GM19240 (cell line): Measurements from ENCODE around the gene EDARADD.
"Not testable (repeated sequence)": the region's sequence is repeated elsewhere in the genome, so short reads cannot be mapped to it uniquely, and the experiment has no call there.

Source experiments
- DNase-seq: peaks from one replicate; pipeline ENCODE4 v3.0.0; 2011; ENCODE audit warnings: low spot score; ENCODE audit not compliant: insufficient read length

EDARADD gene

DNA sequence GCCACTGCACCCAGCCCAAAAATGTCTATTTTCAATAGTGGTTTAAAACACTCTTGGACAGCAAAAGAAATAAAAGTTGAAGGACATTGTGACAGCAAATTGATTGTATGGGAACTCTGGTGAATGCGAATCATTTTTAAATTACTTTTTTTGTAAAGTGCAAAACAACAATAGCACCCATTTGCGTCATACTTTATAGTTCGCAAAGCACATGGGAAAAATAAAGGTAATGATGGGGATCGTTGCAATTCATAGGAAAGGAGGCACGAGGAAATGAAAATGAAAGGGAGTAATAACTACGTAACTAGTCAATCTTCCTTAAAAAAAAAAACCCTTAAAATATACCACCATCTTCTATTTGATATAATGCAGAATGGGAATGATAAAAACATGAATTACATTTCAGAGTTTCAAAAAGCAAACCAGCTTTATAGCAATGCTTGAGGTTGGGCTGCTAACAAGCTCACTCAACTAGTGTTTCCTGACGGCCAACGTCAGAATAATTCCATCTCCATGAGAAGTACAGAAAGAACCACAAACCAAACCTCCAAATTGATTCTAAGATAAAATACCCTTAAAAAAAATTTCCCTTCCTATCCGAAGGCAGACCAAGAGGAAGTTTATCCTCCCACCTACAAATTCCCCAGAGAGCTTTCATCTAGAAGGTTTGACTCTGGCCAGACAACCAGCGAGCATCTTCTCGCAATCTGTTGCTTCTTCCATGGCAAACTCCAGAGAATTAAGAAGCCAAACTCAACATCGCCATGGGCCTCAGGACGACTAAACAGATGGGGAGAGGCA, at the start of gene EDARADD:
Gene EDARADD (plus strand): TSS at position 606 of the 801 bp plus-strand sequence. CDS start 159 bp downstream, at position 765.
- no peak for DNase-seq

GRCh38 chr1:236345728-236346127, 48.4 kb upstream of the EDARADD start:
- no peak for DNase-seq

DNA sequence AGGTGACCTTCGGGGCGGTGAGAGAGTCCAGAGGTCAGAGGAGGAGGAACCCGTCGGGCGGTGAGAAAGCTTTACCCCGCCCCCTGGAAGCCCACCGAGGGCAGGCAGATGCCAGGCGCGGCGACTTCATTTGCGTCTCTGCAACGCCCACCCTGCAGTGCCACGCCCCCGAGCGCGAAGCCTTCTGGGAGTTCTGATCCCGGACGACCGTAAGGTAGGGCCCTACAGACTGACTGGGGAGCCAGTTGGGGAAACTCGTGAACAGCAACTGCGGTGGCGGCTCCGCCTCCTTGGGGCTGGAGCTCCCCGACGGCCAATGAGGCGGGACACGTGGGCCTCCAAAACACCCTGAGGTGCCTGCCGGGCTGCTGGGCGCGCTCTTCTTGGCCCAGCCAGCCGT, 46.0 kb upstream of the EDARADD start:
- DNase-seq, result no peak

GRCh38 chr1:236350308-236350707, 43.8 kb upstream of the EDARADD start:
- DNase-seq, result no peak

DNA sequence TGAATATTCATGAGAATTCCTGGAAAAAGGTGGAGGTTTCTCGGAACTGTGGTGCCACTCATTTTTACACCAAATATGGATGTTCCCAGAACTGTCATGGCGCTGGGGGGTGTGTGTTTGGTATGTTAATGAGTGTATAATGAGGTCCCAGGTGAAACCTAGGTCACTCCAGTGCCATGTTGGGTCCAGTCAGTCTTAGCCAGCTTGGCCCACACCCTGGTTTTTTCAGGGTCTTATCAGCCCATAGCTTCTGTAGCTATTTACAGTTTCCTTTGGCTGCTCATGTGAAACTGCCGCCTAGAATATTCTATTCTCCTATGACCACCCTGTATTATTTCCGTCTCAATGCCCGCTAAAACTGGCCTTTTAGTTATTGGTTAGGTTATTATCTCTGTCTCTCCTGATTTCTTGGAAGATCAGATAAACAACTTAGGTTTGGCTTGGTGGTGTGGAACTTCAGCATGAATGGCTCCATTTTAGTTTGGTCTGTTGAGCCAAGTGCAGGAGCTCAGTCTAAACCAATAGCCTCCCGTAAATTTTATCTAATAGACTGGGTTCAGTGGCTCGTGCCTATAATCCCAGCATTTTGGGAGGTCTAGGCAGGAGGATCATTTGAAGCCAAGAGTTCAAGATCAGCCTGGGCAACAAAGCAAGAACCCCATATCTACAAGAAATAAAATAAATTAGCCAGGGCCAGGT, 42.1 kb upstream of the EDARADD start:
- no peak for DNase-seq

GRCh38 chr1:236352747-236353146, 41.3 kb upstream of the EDARADD start:
- not testable (repeated sequence) for DNase-seq

- DNase-seq, result no peak
Measured at GRCh38 chr1:236353813-236354212, 40.3 kb upstream of the EDARADD start.

DNA sequence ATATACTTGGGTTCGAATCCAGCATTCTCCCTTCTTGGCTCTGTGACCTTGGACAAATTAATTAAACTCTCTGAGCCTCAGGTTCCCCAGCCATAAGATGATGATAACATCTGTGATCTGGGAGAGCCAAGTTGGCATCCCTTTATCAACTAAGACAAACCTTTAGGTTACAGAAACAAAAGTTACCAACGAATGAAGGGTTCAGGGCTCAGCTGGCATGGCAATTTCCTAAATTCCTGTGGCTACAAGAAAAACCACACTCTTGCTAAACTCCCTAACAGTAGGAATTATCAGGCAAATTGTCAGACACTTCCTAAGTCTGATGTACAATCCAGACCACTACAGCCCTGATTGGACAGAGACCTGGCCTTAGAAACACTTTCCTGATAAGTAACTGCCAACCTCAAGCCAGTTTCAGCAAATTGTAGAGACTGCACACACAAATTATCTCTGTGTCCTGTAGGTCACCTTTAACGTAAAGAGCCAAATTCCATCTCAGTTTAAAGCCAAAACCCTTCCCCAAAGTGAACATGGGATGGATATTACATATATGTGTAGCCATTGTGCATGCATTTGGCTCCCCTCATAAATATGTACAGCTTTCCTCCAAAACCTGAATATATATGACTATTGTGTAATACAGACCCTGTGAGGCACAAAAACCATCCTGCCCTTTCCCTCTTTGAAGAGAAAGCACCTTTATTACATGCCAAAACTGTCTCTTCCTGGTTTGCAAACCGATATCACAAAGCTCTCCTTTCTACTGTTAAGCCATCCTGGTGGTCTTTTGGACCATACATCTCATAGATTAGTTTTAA, 39.5 kb upstream of the EDARADD start:
- DNase-seq, result no peak

GRCh38 chr1:236356141-236356540, 37.9 kb upstream of the EDARADD start:
- DNase-seq, result no peak

GRCh38 chr1:236361909-236362590, 32.0 kb upstream of the EDARADD start:
- no peak for DNase-seq

DNA sequence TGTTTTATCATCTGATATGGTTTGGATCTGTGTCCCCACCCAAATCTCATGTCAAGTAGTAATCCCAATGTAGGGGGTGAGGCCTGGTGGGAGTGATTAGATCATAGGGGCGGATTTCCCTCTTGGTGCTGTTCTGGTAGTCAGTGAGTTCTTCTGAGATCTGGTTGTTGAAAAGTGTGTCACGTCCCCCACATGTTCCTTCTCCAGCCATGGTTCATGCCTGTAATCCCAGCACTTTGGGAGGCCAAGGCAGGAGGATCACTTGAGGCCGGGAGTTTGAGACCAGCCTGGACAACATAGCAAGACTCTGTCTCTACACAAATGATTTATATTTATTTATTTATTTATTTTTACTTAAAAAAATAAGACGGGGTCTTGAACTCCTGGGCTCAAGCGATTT, 30.8 kb upstream of the EDARADD start:
- DNase-seq, result no peak

DNA sequence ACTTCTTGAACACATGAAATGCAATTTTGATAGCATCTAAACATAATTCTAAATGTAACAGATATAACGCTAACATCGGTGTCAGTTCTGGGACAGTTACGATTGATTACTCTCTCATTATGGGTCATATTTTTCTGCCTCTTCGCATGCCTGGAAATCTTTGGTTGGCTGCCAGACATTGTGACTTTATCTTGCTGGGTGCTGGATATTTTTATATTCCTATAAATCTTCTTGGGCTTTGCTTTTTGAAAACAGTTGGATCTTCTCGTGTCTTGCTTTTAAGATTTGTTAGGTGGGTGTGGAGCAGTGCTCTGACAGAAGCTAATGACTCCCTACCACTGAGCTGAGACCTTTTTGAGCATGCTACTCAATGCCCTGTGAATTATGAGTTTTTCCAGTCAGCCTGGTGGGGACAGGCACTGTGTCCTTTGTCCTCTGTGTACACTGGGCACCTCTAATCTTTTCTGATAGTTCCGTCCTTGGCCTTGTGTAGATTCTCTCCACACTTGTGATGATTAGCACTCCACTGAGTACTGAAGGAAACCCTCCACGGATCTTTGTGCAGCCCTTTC, 28.0 kb upstream of the EDARADD start:
- DNase-seq, result no peak

DNA sequence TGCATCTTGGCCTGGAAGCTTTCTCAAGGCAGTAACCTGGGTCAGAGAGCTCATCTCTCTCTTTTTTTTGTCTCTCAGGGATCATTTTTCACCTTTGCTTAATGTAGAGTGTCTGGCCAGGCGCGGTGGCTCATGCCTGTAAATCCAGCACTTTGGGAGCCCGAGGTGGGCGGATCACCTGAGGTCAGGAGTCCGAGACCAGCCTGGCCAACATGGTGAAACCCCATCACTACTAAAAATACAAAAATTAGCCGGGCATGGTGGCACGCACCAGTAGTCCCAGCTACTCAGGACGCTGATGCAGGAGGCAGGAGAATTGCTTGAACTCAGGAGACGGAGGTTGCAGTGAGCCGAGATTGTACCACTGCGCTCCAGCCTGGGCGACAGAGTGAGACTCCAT, 27.4 kb upstream of the EDARADD start:
- not testable (repeated sequence) for DNase-seq

GRCh38 chr1:236370420-236370819, 23.7 kb upstream of the EDARADD start:
- DNase-seq, result no peak

- DNase-seq, result no peak
Measured at GRCh38 chr1:236371083-236371482, 23.0 kb upstream of the EDARADD start.

GRCh38 chr1:236377832-236378535, 16.1 kb upstream of the EDARADD start:
- no peak for DNase-seq

- no peak for DNase-seq
Measured at GRCh38 chr1:236381565-236382158, 12.4 kb upstream of the EDARADD start.

DNA sequence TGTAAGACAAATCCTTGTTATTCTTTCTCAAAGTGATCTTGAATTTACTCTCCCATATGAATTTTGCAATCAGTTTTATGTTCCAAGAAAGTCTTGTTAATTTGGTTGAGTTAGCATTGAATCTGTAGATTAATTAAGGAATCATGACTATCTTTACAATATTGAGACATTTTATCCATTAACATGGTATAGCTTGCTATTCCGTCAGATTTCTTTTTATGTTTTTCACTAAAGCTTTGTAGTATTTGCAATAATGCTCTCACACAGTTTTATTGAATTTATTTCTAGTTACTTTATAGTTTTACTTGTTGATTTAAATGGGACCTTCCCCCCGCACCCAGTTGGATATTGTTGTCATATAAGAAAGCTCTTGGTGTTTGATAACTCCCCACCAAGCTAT, 5.8 kb upstream of the EDARADD start:
- DNase-seq, result no peak

DNA sequence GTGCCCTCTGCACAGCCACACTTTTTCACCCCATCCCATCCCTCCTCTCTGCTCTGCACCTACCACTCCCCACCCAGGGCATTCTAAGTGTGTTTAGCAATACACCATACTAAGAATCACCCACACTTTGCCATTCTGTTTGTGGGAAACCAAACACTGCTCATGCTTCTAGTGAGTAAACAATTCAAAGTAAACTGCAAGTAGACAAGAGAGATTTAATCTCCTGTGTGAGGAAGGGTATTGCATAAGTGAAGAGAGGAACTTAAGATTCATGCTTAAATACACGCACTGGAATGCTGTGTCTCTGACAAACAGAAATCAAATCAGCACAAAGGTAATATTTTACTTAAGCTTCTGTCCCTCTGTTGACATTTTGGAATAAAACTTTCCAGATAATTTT, 4.8 kb upstream of the EDARADD start:
- DNase-seq, result no peak

GRCh38 chr1:236391008-236391407, 3.1 kb upstream of the EDARADD start:
- no peak for DNase-seq
